Spleen (tissue), 11 donors: Measurements from ENCODE around the gene DOCK9. TPM values are rescaled to one million over a fixed set of nuclear protein-coding genes. Genes with fewer than 3 reads are reported as not detected.

Source experiments
- DNase-seq: peaks from one replicate; pipeline ENCODE4 v3.0.0-alpha.2; 2020
- H3K27ac ChIP-seq, 8 donors: fragments of 200-600 bp; sonication (generic) in 7 of 8; 1 replicate in 4 of 8; 2 replicates in 4 of 8; pipeline versions ENCODE4 v1.5.0 to v1.8.0; 2016 to 2021; ENCODE audit warnings: inconsistent platforms in 4 of 8, mild to moderate bottlenecking in 4 of 8, moderate library complexity in 1 of 8
- H3K27me3 ChIP-seq, 7 donors: fragments of 200-600 bp; sonication (generic) in 6 of 7; replicated peaks in 1 of 7; 1 replicate in 4 of 7; 2 replicates in 3 of 7; pipeline versions ENCODE4 v1.5.0 to v1.8.0; 2016 to 2021; ENCODE audit warnings: inconsistent platforms in 3 of 7, mild to moderate bottlenecking in 1 of 7
- H3K36me3 ChIP-seq, 6 donors: fragments of 200-600 bp; sonication (generic) in 5 of 6; 1 replicate in 4 of 6; 2 replicates in 2 of 6; pipeline versions ENCODE4 v1.5.0 to v1.8.0; 2016 to 2021; ENCODE audit warnings: inconsistent platforms in 2 of 6
- H3K4me1 ChIP-seq, 6 donors: fragments of 200-600 bp; sonication (generic) in 5 of 6; 1 replicate in 3 of 6; 2 replicates in 3 of 6; pipeline versions ENCODE4 v1.5.0 to v1.8.0; 2016 to 2021; ENCODE audit warnings: inconsistent platforms in 3 of 6
- H3K4me3 ChIP-seq, 8 donors: fragments of 200-600 bp; sonication (generic) in 7 of 8; 1 replicate in 4 of 8; 2 replicates in 4 of 8; pipeline versions ENCODE4 v1.5.0 to v1.8.0; 2016 to 2021; ENCODE audit warnings: inconsistent platforms in 4 of 8, mild to moderate bottlenecking in 4 of 8, moderate library complexity in 2 of 8
- H3K9me3 ChIP-seq, 8 donors: fragments of 200-600 bp; sonication (generic) in 7 of 8; 1 replicate in 4 of 8; 2 replicates in 4 of 8; pipeline versions ENCODE4 v1.5.0 to v1.8.0; 2016 to 2021; ENCODE audit warnings: inconsistent platforms in 4 of 8
- POLR2A ChIP-seq, 3 donors: fragments of 450-650 bp; IDR thresholded peaks; one replicate each; pipeline ENCODE4 v1.5.1; 2017; ENCODE audit warnings: antibody characterized with exemption in 3 of 3, mild to moderate bottlenecking in 1 of 3
- POLR2AphosphoS5 ChIP-seq, 3 donors: sonication (generic); formaldehyde crosslinking; IDR thresholded peaks; one replicate each; pipeline ENCODE4 v1.5.1; 2017; ENCODE audit warnings: antibody characterized with exemption in 3 of 3
- WGBS, 5 donors: extraction: QIAGEN DNeasy Blood & Tissue Kit in 3 of 5; methylation state at CpG; one replicate each; pipeline versions ENCODE4 v1.1.5 to v1.1.7; 2013 to 2018; 5-methylcytosine and 5-hydroxymethylcytosine counted together
- intact Hi-C: fragments of 100-400 bp; cut with DNase I; formaldehyde crosslinking; loops from one replicate; pipeline ENCODE4 v1.15.0; 2023; ENCODE audit warnings: low total_unique reads
- polyA plus RNA-seq, 3 donors: library from polyadenylated mRNA; stranded (reverse); fragments of 200-250 nt; gene quantifications; one replicate each; pipeline ENCODE4 v1.2.1, GENCODE V29; 2013
- total RNA-seq, 7 donors: library from RNA; depleted of rRNA in 3 of 7; stranded (reverse); fragments of >200 nt in 3 of 7; fragmentation: NEBNext Ultra II Directional in 4 of 7; extraction: Animal tissue kit (Norgen Biotek cat#: 25700) in 4 of 7; gene quantifications; one replicate each; pipeline versions ENCODE4 v1.1.0 to v1.2.1, GENCODE V29; 2016 to 2021
- TF ChIP-seq, protein P1 (sequence below), 11 experiments: fragments of 200-600 bp in 7 of 11; fragments of 450-650 bp in 4 of 11; sonication (generic) in 4 of 11; IDR thresholded peaks in 8 of 11; conservative IDR thresholded peaks in 3 of 11; 1 replicate in 7 of 11; 2 replicates in 4 of 11; pipeline versions ENCODE4 v1.4.0 to v1.8.0; 2016 to 2021; ENCODE audit warnings: antibody characterized with exemption in 11 of 11, inconsistent platforms in 4 of 11, mild to moderate bottlenecking in 1 of 11
- donor health status: healthy with polysubstance abuse.
- donor health status: DM: no; HTN: no; CAD: no; lungs with moderate emphysema.
- donor health status: DM: no; HTN: no; CAD: no.
- donor health status: Bipolar disorder and iron deficiency.
- donor health status: healthy.
- donor health status: DM: no; HTN: no; CAD: no.
- donor health status: DM: yes; HTN: yes; CAD: no.

Gene DOCK9
- total and polyA plus RNA-seq, 10 donors: 6.9 to 53.3 (median 47.6) TPM

- H3K27ac ChIP-seq: no peak overlapping the region
- WGBS, 5 donors: 76 to 85% (median 81%) methylated on average over 8 of the region's 8 CpGs
Observed at GRCh38 chr13:98986226-98986846, 8.5 kb upstream of the DOCK9 start.

DNA sequence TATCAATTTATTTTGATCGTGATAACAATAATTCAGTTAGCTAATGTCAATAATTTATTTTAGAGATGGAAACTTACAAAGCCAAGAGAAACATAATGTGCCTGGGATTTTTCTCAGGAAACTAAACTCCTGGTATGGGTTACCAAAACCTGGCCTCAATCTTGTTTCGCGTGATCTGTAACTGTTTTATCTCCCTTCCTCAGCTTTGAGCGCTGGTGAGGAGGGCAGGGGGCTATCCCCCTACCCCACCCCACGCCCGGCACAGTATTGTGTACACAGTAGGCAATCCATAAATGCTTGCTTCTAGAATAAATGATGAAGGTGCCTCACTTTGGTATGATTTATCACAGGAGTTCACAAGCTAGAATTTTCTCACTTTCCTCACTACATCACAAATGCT lies 7.7 kb upstream of the DOCK9 start:
- Histone ChIP-seq H3K36me3 (no peaks in the 10 kb centered on the region), H3K4me1 (peaks cover 0 to 9% (median 0%) of the 10 kb centered on the region in 6 donors), H3K9me3 (no peaks in the 10 kb centered on the region), H3K27me3 (no peaks in the 10 kb centered on the region), H3K4me3 (no peak overlapping the region), H3K27ac (no peak overlapping the region)
- no peak for DNase-seq
- intact Hi-C loops: no loop called here
- WGBS, 5 donors: 92 to 97% (median 95%) methylated on average over 6 of the region's 6 CpGs
- TF ChIP-seq POLR2A (IDR thresholded peaks at IDR 0.05) (no peak), POLR2AphosphoS5 (IDR thresholded peaks at IDR 0.05) (no peak)
- TF ChIP-seq, protein P1, sequence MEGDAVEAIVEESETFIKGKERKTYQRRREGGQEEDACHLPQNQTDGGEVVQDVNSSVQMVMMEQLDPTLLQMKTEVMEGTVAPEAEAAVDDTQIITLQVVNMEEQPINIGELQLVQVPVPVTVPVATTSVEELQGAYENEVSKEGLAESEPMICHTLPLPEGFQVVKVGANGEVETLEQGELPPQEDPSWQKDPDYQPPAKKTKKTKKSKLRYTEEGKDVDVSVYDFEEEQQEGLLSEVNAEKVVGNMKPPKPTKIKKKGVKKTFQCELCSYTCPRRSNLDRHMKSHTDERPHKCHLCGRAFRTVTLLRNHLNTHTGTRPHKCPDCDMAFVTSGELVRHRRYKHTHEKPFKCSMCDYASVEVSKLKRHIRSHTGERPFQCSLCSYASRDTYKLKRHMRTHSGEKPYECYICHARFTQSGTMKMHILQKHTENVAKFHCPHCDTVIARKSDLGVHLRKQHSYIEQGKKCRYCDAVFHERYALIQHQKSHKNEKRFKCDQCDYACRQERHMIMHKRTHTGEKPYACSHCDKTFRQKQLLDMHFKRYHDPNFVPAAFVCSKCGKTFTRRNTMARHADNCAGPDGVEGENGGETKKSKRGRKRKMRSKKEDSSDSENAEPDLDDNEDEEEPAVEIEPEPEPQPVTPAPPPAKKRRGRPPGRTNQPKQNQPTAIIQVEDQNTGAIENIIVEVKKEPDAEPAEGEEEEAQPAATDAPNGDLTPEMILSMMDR (IDR thresholded peaks at IDR 0.05 in 8 of 11, conservative IDR thresholded peaks at IDR 0.05 in 3 of 11): no peak

More at GRCh38 chr13:98986226-98986846, 8.5 kb upstream of the DOCK9 start:
- TF ChIP-seq POLR2AphosphoS5 (IDR thresholded peaks at IDR 0.05) (no peak), POLR2A (IDR thresholded peaks at IDR 0.05) (no peak)
- TF ChIP-seq, protein P1 (IDR thresholded peaks at IDR 0.05 in 8 of 11, conservative IDR thresholded peaks at IDR 0.05 in 3 of 11): no peak
- Histone ChIP-seq H3K9me3 (no peaks in the 10 kb centered on the region), H3K36me3 (no peaks in the 10 kb centered on the region), H3K4me1 (peaks cover 0 to 9% (median 0%) of the 10 kb centered on the region in 6 donors), H3K27me3 (no peaks in the 10 kb centered on the region), H3K4me3 (no peak overlapping the region)
- intact Hi-C loops: no loop called here
- no peak for DNase-seq

- 78 to 90% (median 88%) methylated on average over 4 of the region's 4 CpGs for WGBS, 5 donors
- intact Hi-C loops: no loop called here
- H3K4me1 ChIP-seq: peaks cover 0 to 9% (median 0%) of the 10 kb centered on the region in 6 donors
Observed at GRCh38 chr13:98984983-98985382, 7.1 kb upstream of the DOCK9 start.

DNA sequence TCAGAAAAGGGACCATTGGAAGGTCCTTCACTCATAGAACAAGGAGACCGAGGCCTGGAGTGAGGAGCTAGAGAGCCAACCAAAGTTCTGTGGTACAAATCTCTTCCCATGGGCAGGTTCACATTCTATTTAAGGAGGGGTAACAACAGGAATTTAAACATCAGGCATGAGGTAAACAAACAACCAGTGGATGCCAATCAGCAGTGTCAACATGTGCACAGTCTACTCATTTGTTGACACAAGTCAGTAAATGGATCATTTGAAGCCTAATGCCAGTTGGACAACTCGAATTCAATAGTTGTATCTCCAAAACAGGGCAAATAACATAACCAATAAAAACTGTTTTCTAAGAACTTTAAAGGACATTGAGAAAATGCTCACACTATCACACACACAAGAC lies 6.3 kb upstream of the DOCK9 start:
- TF ChIP-seq POLR2A (IDR thresholded peaks at IDR 0.05): no peak
- TF ChIP-seq POLR2AphosphoS5 (IDR thresholded peaks at IDR 0.05): no peak
- TF ChIP-seq, protein P1 (IDR thresholded peaks at IDR 0.05 in 8 of 11, conservative IDR thresholded peaks at IDR 0.05 in 3 of 11): no peak
- Histone ChIP-seq H3K27me3 (no peaks in the 10 kb centered on the region), H3K36me3 (no peaks in the 10 kb centered on the region), H3K9me3 (no peaks in the 10 kb centered on the region), H3K4me3 (no peak overlapping the region), H3K4me1 (peaks cover 0 to 9% (median 0%) of the 10 kb centered on the region in 6 donors), H3K27ac (no peak overlapping the region)
- DNase-seq: no peak
- intact Hi-C loops: no loop called here
- 88 to 98% (median 93%) methylated on average over 2 of the region's 2 CpGs for WGBS, 5 donors

More at GRCh38 chr13:98984983-98985382, 7.1 kb upstream of the DOCK9 start:
- Histone ChIP-seq H3K4me3 (no peak overlapping the region), H3K36me3 (no peaks in the 10 kb centered on the region), H3K9me3 (no peaks in the 10 kb centered on the region), H3K27ac (no peak overlapping the region), H3K27me3 (no peaks in the 10 kb centered on the region)
- TF ChIP-seq POLR2AphosphoS5 (IDR thresholded peaks at IDR 0.05): no peak
- TF ChIP-seq, protein P1 (IDR thresholded peaks at IDR 0.05 in 8 of 11, conservative IDR thresholded peaks at IDR 0.05 in 3 of 11): no peak
- TF ChIP-seq POLR2A (IDR thresholded peaks at IDR 0.05): no peak
- DNase-seq: no peak
